IMR-90 (cell line): ENCODE measurements around the gene LRSAM1. TPM values are rescaled to one million over a fixed set of nuclear protein-coding genes. Genes with fewer than 3 reads are reported as not detected.

ENCODE experiments used
- ATAC-seq: fragments of 200-7000 bp; cut with Tn5 transposase; 2 replicates; pipeline ENCODE4 v1.9.1; 2020; ENCODE audit warnings: low read depth, mild to moderate bottlenecking, moderate library complexity
- BruUV-seq: library from RNA; stranded (reverse); fragments of 400-500 nt; replicated peaks from 2 replicates; lab custom pipeline; 2021; lab: Mats Ljungman, UMichigan
- CTCF ChIA-PET: fragments of 300-600 bp; formaldehyde crosslinking; extraction: SDS; loops from one replicate; lab custom pipeline; 2021; ENCODE audit warnings: antibody characterized with exemption; lab: Yijun Ruan, JAX
- POLR2A ChIA-PET: fragments of 300-600 bp; sonication (Branson Sonifier 250); formaldehyde crosslinking; loops from one replicate; lab custom pipeline; 2022; ENCODE audit warnings: antibody characterized with exemption; ENCODE audit not compliant: unreplicated experiment; lab: Charles Lee
- DNase-seq: peaks from one replicate; pipeline ENCODE4 v3.0.0; 2013
- H2AFZ ChIP-seq: replicated peaks from 2 replicates; pipeline ENCODE3; 2013; ENCODE audit warnings: low read length, mild to moderate bottlenecking; ENCODE audit not compliant: poor library complexity
- H2AK5ac ChIP-seq: 2 replicates; pipeline ENCODE4 v1.6.1; 2013; ENCODE audit warnings: low read depth, low read length, inconsistent platforms
- H2AK9ac ChIP-seq: replicated peaks from 2 replicates; pipeline ENCODE3; 2013; ENCODE audit warnings: mild to moderate bottlenecking, low read depth, low read length, moderate library complexity; ENCODE audit not compliant: poor library complexity
- H2BK120ac ChIP-seq: 2 replicates; pipeline ENCODE4 v1.6.1; 2013; ENCODE audit warnings: low read depth, low read length, inconsistent platforms
- H2BK15ac ChIP-seq: 3 replicates; pipeline ENCODE4 v1.6.1; 2013; ENCODE audit warnings: low read depth, low read length, inconsistent platforms
- H2BK20ac ChIP-seq: 2 replicates; pipeline ENCODE4 v1.6.1; 2013; ENCODE audit warnings: low read depth, mild to moderate bottlenecking, inconsistent platforms, low read length, moderate library complexity
- H2BK5ac ChIP-seq: 2 replicates; pipeline ENCODE4 v1.6.1; 2013; ENCODE audit warnings: mild to moderate bottlenecking, low read depth, low read length, inconsistent platforms; ENCODE audit not compliant: poor library complexity, severe bottlenecking
- H3K14ac ChIP-seq: replicated peaks from 2 replicates; pipeline ENCODE4 v1.6.1; 2013; ENCODE audit warnings: low read depth, low read length, inconsistent platforms
- H3K18ac ChIP-seq: 2 replicates; pipeline ENCODE4 v1.6.1; 2013; ENCODE audit warnings: low read depth, low read length, control low read depth
- H3K23ac ChIP-seq: 2 replicates; pipeline ENCODE4 v1.6.1; 2013; ENCODE audit warnings: low read depth, low read length, inconsistent platforms
- H3K27ac ChIP-seq: 2 replicates; pipeline ENCODE4 v1.5.1; 2013; ENCODE audit warnings: mild to moderate bottlenecking, control low read depth, low read length; ENCODE audit not compliant: insufficient read depth
- H3K27me3 ChIP-seq: 2 replicates; pipeline ENCODE4 v1.6.1; 2013; ENCODE audit warnings: low read length; ENCODE audit not compliant: control insufficient read depth, insufficient read depth
- H3K36me3 ChIP-seq: 2 replicates; pipeline ENCODE4 v1.6.1; 2013; ENCODE audit warnings: low read length, mixed read lengths; ENCODE audit not compliant: control insufficient read depth, insufficient read depth
- H3K4ac ChIP-seq: 2 replicates; pipeline ENCODE4 v1.6.1; 2013; ENCODE audit warnings: low read depth, low read length, inconsistent platforms
- H3K4me1 ChIP-seq: 2 replicates; pipeline ENCODE4 v1.6.1; 2013; ENCODE audit warnings: low read length, mixed read lengths; ENCODE audit not compliant: control insufficient read depth, insufficient read depth
- H3K4me2 ChIP-seq: 2 replicates; pipeline ENCODE4 v1.6.1; 2013; ENCODE audit warnings: low read depth, mild to moderate bottlenecking, control low read depth, low read length, moderate library complexity
- H3K4me3 ChIP-seq: 2 replicates; pipeline ENCODE4 v1.5.1; 2013; ENCODE audit warnings: low read depth, mild to moderate bottlenecking, control low read depth, low read length, moderate library complexity; ENCODE audit not compliant: insufficient read depth
- H3K56ac ChIP-seq: 2 replicates; pipeline ENCODE4 v1.6.1; 2013; ENCODE audit warnings: low read length, inconsistent platforms; ENCODE audit not compliant: insufficient read depth; ENCODE audit errors: extremely low read depth
- H3K79me1 ChIP-seq, 2 experiments: 2 replicates each; pipeline ENCODE4 v1.6.1; 2013; ENCODE audit warnings: low read length in 2 of 2, inconsistent platforms in 1 of 2, low read depth in 1 of 2
- H3K9ac ChIP-seq: 2 replicates; pipeline ENCODE4 v1.6.1; 2013; ENCODE audit warnings: low read depth, low read length, control low read depth
- H3K9me1 ChIP-seq: 2 replicates; pipeline ENCODE4 v1.6.1; 2013; ENCODE audit warnings: low read length, inconsistent platforms; ENCODE audit not compliant: insufficient read depth
- H3K9me3 ChIP-seq: 2 replicates; pipeline ENCODE4 v1.6.1; 2013; ENCODE audit warnings: low read length; ENCODE audit not compliant: control insufficient read depth, insufficient read depth
- H4K20me1 ChIP-seq: 2 replicates; pipeline ENCODE4 v1.6.1; 2013; ENCODE audit warnings: low read length, inconsistent platforms; ENCODE audit not compliant: insufficient read depth
- H4K5ac ChIP-seq: 2 replicates; pipeline ENCODE4 v1.6.1; 2013; ENCODE audit warnings: mild to moderate bottlenecking, low read depth, low read length, control low read depth
- H4K8ac ChIP-seq, 2 experiments: 2 replicates each; pipeline ENCODE4 v1.6.1; 2013; ENCODE audit warnings: low read depth in 2 of 2, low read length in 2 of 2, control low read depth in 1 of 2, inconsistent platforms in 1 of 2
- H4K91ac ChIP-seq: 2 replicates; pipeline ENCODE4 v1.6.1; 2013; ENCODE audit warnings: low read depth, low read length, inconsistent platforms; ENCODE audit not compliant: insufficient read depth
- MAFK ChIP-seq: IDR thresholded peaks from 2 replicates; pipeline ENCODE4 v1.6.1; 2012; ENCODE audit warnings: low read depth, low read length, improper control_type of control experiment
- POLR2A ChIP-seq: IDR thresholded peaks from 2 replicates; pipeline ENCODE4 v1.6.1; 2012; ENCODE audit warnings: mild to moderate bottlenecking, low read depth, low read length
- RAD21 ChIP-seq: IDR thresholded peaks from 2 replicates; pipeline ENCODE4 v1.6.1; 2012; ENCODE audit warnings: low read length, improper control_type of control experiment
- WGBS, 2 experiments: methylation state at CpG; one replicate each; pipeline versions ENCODE4 v1.1.5 to v1.1.7; 2013; ENCODE audit warnings: missing lambda C conversion rate in 2 of 2; ENCODE audit not compliant: insufficient read length in 1 of 2; ENCODE audit errors: extremely low coverage in 2 of 2; 5-methylcytosine and 5-hydroxymethylcytosine counted together
- dilution Hi-C: fragments of 300-500 bp; cut with HindIII; formaldehyde crosslinking; loops from one replicate; pipeline ENCODE4 v1.14.3; 2018; ENCODE audit warnings: low sequenced_read_pairs; ENCODE audit not compliant: unreplicated experiment
- in situ Hi-C: fragments of 300-500 bp; cut with MboI; formaldehyde crosslinking; loops from 3 replicates; pipeline ENCODE4 v1.14.3; 2019; ENCODE audit warnings: low sequenced_read_pairs, inconsistent platforms, mixed read lengths
- intact Hi-C: fragments of 100-400 bp; cut with micrococcal nuclease; formaldehyde crosslinking; loops from 2 replicates; pipeline ENCODE4 v1.10.0; 2022
- polyA plus RNA-seq, 3 experiments: library from polyadenylated mRNA; depleted of rRNA; stranded (reverse); fragments of >200 nt; gene quantifications; 2 replicates each; pipeline ENCODE4 v1.2.3, GENCODE V29; 2012; ENCODE audit warnings: low replicate concordance in 1 of 3
- total RNA-seq: library from RNA; depleted of rRNA; stranded (reverse); fragments of >200 nt; gene quantifications from 2 replicates; pipeline ENCODE4 v1.2.3, GENCODE V29; 2012

LRSAM1 gene
- total and polyA plus RNA-seq, 2 of the 4 experiments (the other 2 are of a cell fraction), result 3.0 to 9.3 TPM

DNA sequence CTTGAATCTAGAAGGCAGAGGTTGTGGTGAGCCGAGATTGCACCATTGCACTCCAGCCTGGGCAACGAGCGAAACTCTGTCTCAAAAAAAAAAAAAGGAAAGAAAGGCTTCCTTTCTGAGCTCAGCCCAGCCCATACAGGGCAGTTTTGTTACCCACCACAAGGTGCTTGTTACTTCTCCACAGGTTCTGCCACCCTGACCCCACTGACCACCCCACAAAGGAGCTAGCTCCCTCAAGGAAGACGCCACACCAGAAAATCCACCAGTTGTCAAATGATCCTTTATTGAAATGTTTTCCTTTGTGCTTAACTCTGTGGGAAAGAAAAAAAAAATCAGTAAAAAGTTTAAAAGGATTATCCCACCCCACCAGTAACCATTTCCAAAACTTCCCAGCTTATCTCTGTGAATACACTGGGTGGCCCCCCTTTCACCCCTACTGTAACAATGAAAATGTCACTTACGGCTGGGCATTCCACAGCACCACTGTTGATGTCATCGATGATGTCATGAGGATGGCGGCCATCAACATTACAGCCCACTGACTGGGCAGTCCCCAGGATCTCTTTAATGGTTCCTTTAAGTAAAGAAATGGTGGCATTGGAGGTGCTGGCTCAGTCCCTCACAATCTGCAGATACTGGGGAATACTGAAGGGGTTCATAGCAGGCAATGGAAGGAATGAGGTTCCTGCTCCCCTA, 3.7 kb upstream of the LRSAM1 start:
- Histone ChIP-seq H2BK20ac (no peak overlapping the region), H2BK15ac (no peak overlapping the region), H3K9me1 (peaks cover 19% of the 10 kb centered on the region), H3K23ac (no peak overlapping the region), H2AFZ (no peak overlapping the region), H3K36me3 (peaks cover 73% of the 10 kb centered on the region), H3K4me3 (no peak overlapping the region), H3K27ac (no peak overlapping the region), H3K4me2 (no peak overlapping the region), H3K9me3 (peaks cover 16% of the 10 kb centered on the region), H4K91ac (no peak overlapping the region), H3K4me1 (peaks cover 15% of the 10 kb centered on the region), H3K79me1 (peaks cover 18 to 76% of the 10 kb centered on the region in 2 experiments), H3K14ac (no peak overlapping the region), H2BK5ac (no peak overlapping the region), H3K9ac (no peak overlapping the region), H3K4ac (no peak overlapping the region), H2AK9ac (no peak overlapping the region), H2AK5ac (no peak overlapping the region), H4K20me1 (peaks cover 74% of the 10 kb centered on the region), H3K27me3 (no peaks in the 10 kb centered on the region), H4K5ac (no peak overlapping the region), H3K18ac (no peak overlapping the region), H3K56ac (no peak overlapping the region), H2BK120ac (no peak overlapping the region), H4K8ac (no peak overlapping the region)
- TF ChIP-seq POLR2A, result no peak
- no peak for TF ChIP-seq RAD21
- TF ChIP-seq MAFK, result no peak
- POLR2A ChIA-PET, result no interaction called here
- intact Hi-C loops, result no loop called here
- WGBS, 2 experiments, result no CpG with 5 or more reads among the region's 7 CpGs
- no TSS peak for BruUV-seq
- dilution Hi-C loops, result no loop called here
- CTCF ChIA-PET, result interaction anchor here (0.6 kb wide), 1 partner anchor 95 kb away, joined by 3 read pairs; no protein-coding TSS in a partner anchor
- in situ Hi-C loops, result no loop called here
- DNase-seq (peak; percentile 45), ATAC-seq (no peak)
